Chondrocyte (in vitro differentiated cells): ENCODE data around the gene TIGD6. TPM values are rescaled to one million over a fixed set of nuclear protein-coding genes. Genes with fewer than 3 reads are reported as not detected.

ENCODE experiments used
- DNase-seq: peaks from one replicate; pipeline ENCODE4 v3.0.0; 2021; ENCODE audit warnings: mixed read lengths, low spot score
- H3K27ac Mint-ChIP-seq: one replicate; pipeline ENCODE4 v1.8.0; 2021; ENCODE audit warnings: mild to moderate bottlenecking, moderate library complexity, mixed read lengths; ENCODE audit not compliant: unreplicated experiment
- H3K27me3 Mint-ChIP-seq: 2 replicates; pipeline ENCODE4 v1.8.0; 2021; ENCODE audit warnings: low read depth, mixed read lengths
- H3K36me3 Mint-ChIP-seq: 2 replicates; pipeline ENCODE4 v1.8.0; 2021; ENCODE audit warnings: low read depth, mixed read lengths
- H3K4me1 Mint-ChIP-seq: 2 replicates; pipeline ENCODE4 v1.8.0; 2021; ENCODE audit warnings: low read depth, mild to moderate bottlenecking, mixed read lengths
- H3K4me3 Mint-ChIP-seq: one replicate; pipeline ENCODE4 v1.8.0; 2021; ENCODE audit warnings: mild to moderate bottlenecking, moderate library complexity, mixed read lengths; ENCODE audit not compliant: unreplicated experiment
- H3K9me3 Mint-ChIP-seq: 2 replicates; pipeline ENCODE4 v1.8.0; 2021; ENCODE audit warnings: low read depth, mixed read lengths
- total RNA-seq: library from RNA; stranded (reverse); gene quantifications from 3 replicates; pipeline ENCODE4 v1.2.1, GENCODE V29; 2021
- TF ChIP-seq, protein P1 (sequence below): fragments of 200-600 bp; sonication (generic); IDR thresholded peaks from 2 replicates; pipeline ENCODE4 v1.5.0; 2021; ENCODE audit warnings: antibody characterized with exemption, mild to moderate bottlenecking, moderate library complexity

The TIGD6 gene
- total RNA-seq, 1 donor from 2014 or later, result 5.3 TPM

DNA sequence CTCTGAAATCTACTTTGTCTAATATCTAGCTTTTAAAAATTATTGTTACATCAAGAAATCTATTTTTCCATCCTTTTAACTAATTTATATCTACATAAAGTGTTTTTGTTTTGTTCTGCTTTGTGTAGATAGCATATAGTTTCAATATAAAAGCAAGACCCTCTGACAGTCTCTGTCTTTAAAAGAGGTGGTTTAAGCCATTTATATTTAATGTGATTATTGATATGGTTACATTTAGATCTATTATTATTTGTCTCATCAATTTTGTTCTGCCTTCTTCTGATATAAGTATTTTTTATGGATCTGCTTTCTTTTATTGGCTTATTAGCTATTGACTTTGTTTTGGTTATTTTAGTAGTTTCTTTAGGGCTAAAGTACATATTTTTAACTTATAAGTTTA is 16.1 kb upstream of the TIGD6 start:
- TF ChIP-seq, protein P1, sequence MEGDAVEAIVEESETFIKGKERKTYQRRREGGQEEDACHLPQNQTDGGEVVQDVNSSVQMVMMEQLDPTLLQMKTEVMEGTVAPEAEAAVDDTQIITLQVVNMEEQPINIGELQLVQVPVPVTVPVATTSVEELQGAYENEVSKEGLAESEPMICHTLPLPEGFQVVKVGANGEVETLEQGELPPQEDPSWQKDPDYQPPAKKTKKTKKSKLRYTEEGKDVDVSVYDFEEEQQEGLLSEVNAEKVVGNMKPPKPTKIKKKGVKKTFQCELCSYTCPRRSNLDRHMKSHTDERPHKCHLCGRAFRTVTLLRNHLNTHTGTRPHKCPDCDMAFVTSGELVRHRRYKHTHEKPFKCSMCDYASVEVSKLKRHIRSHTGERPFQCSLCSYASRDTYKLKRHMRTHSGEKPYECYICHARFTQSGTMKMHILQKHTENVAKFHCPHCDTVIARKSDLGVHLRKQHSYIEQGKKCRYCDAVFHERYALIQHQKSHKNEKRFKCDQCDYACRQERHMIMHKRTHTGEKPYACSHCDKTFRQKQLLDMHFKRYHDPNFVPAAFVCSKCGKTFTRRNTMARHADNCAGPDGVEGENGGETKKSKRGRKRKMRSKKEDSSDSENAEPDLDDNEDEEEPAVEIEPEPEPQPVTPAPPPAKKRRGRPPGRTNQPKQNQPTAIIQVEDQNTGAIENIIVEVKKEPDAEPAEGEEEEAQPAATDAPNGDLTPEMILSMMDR, result no peak
- Mint-ChIP-seq H3K9me3 (peaks cover 12% of the 10 kb centered on the region), H3K27ac (no peak overlapping the region), H3K4me1 (peaks cover 37% of the 10 kb centered on the region), H3K36me3 (peaks cover 62% of the 10 kb centered on the region), H3K4me3 (no peak overlapping the region), H3K27me3 (no peaks in the 10 kb centered on the region)
- no peak for DNase-seq

DNA sequence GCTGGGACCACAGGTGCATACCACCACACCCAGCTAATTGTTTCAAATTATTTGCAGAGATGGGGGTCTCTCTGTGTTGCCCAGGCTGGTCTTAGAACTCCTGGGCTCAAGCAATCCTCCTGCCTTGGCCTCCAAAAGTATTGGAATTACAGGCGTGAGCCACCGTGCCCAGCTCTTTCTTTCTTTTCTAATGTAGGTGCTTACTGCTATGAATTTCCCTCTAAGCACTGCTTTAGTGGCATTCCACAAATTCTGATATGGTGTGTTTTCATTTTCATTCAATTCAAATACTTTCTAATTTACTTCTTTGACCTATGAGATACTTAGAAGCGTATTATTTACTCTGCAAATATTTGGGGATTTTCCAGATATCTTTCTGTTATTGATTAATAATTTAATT is 15.0 kb upstream of the TIGD6 start:
- H3K36me3 Mint-ChIP-seq, result peaks cover 65% of the 10 kb centered on the region
- peaks cover 12% of the 10 kb centered on the region for H3K9me3 Mint-ChIP-seq
- peaks cover 28% of the 10 kb centered on the region for H3K4me1 Mint-ChIP-seq
- no peak for DNase-seq
- no peak overlapping the region for H3K27ac Mint-ChIP-seq
- H3K4me3 Mint-ChIP-seq, result no peak overlapping the region
- H3K27me3 Mint-ChIP-seq, result no peaks in the 10 kb centered on the region
- TF ChIP-seq, protein P1, result no peak

DNA sequence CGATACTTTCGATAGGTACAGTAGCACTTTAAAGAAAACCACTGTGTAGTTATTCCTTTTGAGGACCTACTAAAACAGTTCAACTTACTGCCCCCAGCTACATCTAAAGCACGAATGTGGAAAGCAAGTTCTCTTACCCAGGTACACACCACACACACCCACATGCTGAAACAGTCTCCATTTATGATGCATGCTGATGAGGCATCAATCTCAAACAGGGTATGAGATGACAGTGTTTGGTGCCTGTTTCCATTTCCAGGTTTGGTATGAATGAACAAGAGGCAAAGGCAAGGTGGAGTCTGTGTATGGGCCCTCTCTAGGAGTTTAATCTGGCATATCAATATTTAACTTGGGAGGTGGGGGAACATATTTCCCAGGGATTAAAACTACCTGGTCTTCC is 14.0 kb upstream of the TIGD6 start:
- no peak overlapping the region for H3K4me3 Mint-ChIP-seq
- H3K4me1 Mint-ChIP-seq, result peaks cover 26% of the 10 kb centered on the region
- TF ChIP-seq, protein P1, result no peak
- DNase-seq, result no peak
- H3K27me3 Mint-ChIP-seq, result no peaks in the 10 kb centered on the region
- H3K27ac Mint-ChIP-seq, result no peak overlapping the region
- H3K36me3 Mint-ChIP-seq, result peaks cover 66% of the 10 kb centered on the region
- H3K9me3 Mint-ChIP-seq, result peaks cover 12% of the 10 kb centered on the region

DNA sequence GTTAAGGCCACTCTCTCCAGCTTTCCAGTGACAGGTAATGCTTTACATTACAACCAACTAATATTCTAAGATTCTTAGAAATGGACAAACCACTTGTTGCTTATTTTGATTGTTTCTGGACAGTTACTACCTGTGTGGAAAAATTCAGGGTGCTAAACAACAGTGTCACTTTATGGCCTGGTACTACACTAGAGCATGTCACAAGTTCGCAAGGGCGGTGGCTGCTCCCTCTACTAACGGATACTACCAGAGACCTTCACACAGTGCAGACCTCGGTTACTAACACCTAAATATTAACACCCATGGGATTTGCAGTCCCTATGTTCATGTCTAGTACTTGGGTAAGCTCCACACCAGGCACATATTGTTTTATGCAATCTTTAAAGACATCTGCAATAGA is 13.5 kb upstream of the TIGD6 start:
- Mint-ChIP-seq H3K27me3 (no peaks in the 10 kb centered on the region), H3K27ac (peak overlapping the region; percentile 32)
- TF ChIP-seq, protein P1, result no peak

DNA sequence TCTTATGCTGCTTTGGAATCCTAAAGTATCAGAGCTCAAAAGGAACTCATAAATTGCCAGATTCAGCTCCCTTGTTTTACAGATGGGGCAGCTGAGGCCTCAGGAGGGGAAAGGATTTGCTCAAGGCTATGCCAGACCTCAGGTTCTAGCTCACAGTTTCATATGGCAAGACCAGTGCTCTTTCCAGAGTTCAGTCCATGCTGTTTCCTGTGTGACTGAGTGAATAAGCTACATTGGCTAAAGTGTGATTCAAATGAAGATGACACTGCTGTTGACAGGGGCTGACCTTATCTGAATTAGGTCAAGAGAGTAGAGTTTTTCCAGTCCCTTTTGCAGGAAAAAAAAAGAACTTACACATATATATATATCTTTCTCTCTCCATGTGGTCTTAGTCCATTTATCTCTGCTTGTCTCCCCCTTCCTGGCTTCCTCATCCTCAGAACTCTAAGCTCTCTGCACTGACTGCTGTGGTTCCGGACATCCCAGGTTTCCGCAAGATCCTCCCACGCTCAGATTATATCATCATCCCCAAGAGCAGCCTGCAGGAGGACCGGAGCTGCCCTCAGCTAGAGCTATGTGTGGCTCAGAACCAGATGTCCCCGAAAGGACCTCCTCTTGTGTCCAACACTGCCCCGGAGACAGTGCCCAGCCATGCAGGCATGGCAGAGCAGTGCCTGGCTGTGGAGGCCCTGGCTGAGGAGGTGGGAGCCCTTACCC is 9.4 kb upstream of the TIGD6 start:
- peaks cover 17% of the 10 kb centered on the region for H3K4me1 Mint-ChIP-seq
- TF ChIP-seq, protein P1, result no peak
- DNase-seq, result no peak
- no peaks in the 10 kb centered on the region for H3K9me3 Mint-ChIP-seq
- H3K4me3 Mint-ChIP-seq, result no peak overlapping the region
- no peak overlapping the region for H3K27ac Mint-ChIP-seq
- H3K36me3 Mint-ChIP-seq, result peaks cover 40% of the 10 kb centered on the region
- H3K27me3 Mint-ChIP-seq, result no peaks in the 10 kb centered on the region

More for the DNA sequence above, 13.5 kb upstream of the TIGD6 start:
- H3K4me1 Mint-ChIP-seq, result peaks cover 26% of the 10 kb centered on the region
- peaks cover 12% of the 10 kb centered on the region for H3K9me3 Mint-ChIP-seq
- DNase-seq, result no peak
- H3K4me3 Mint-ChIP-seq, result no peak overlapping the region
- peaks cover 60% of the 10 kb centered on the region for H3K36me3 Mint-ChIP-seq
